Panc1 (cell line): Measurements from ENCODE around the gene GRB7.

Experiments
- CTCF ChIP-seq: fragments of 450-650 bp; IDR thresholded peaks from 2 replicates; pipeline ENCODE4 v1.5.1; 2017; ENCODE audit warnings: mild to moderate bottlenecking
- POLR2AphosphoS5 ChIP-seq: IDR thresholded peaks from 2 replicates; pipeline ENCODE4 v1.6.1; 2012; ENCODE audit warnings: mild to moderate bottlenecking, low read depth, low read length, moderate library complexity
- SIN3A ChIP-seq: IDR thresholded peaks from 2 replicates; pipeline ENCODE4 v1.6.1; 2012; ENCODE audit warnings: low read depth, mild to moderate bottlenecking, low read length, moderate library complexity, borderline replicate concordance; ENCODE audit not compliant: insufficient read depth

GRCh38 chr17:39709319-39709997 is 28.3 kb upstream of the GRB7 start:
- TF ChIP-seq POLR2AphosphoS5 (no peak), CTCF (no peak), SIN3A (no peak)
